HCT116 (cell line): ENCODE measurements around the gene VAV2. TPM values are rescaled to one million over a fixed set of nuclear protein-coding genes. Genes with fewer than 3 reads are reported as not detected.

Experiments
- ATAC-seq: fragments of 200-7000 bp; cut with Tn5 transposase; 2 replicates; pipeline ENCODE4 v1.9.1; 2020; ENCODE audit warnings: mild to moderate bottlenecking, moderate library complexity
- BruUV-seq: library from RNA; stranded (reverse); fragments of 400-500 nt; replicated peaks from 2 replicates; lab custom pipeline; 2021; lab: Mats Ljungman, UMichigan
- CTCF ChIA-PET: fragments of 300-600 bp; sonication (Branson Sonifier 250); formaldehyde crosslinking; loops from one replicate; lab custom pipeline; 2021; ENCODE audit warnings: antibody characterized with exemption; lab: Charles Lee
- POLR2A ChIA-PET: fragments of 300-600, 350-600 bp; sonication (Branson Sonifier 250); formaldehyde crosslinking; loops from one replicate; lab custom pipeline; 2021; ENCODE audit warnings: antibody characterized with exemption; lab: Charles Lee
- RAD21 ChIA-PET, 2 experiments: fragments of 300-600 bp; sonication (Branson Sonifier 250); formaldehyde crosslinking; loops; one replicate each; lab custom pipeline; 2023; ENCODE audit warnings: low total read pairs in 2 of 2; ENCODE audit not compliant: uncharacterized antibody in 2 of 2, unreplicated experiment in 2 of 2, low non-redundant PET in 1 of 2; lab: Charles Lee
- DNase-seq: peaks from one replicate; pipeline ENCODE4 v3.0.0-alpha.2; 2010; ENCODE audit warnings: low read depth, low spot score
- H2AFZ ChIP-seq: fragments of 200-600 bp; shearing (Covaris generic), sonication (generic); 2 replicates; pipeline ENCODE4 v1.6.1; 2017; ENCODE audit warnings: low read depth, mixed run types, mixed read lengths, antibody characterized with exemption, low read length; ENCODE audit not compliant: poor library complexity, severe bottlenecking
- H3K27ac ChIP-seq: 2 replicates; pipeline ENCODE4 v1.5.1; 2012; ENCODE audit warnings: low read depth, low read length
- H3K27me3 ChIP-seq: fragments of 200-600 bp; sonication (generic); 2 replicates; pipeline ENCODE4 v1.6.1; 2016; ENCODE audit warnings: mixed run types, low read length, mixed read lengths; ENCODE audit not compliant: insufficient read depth
- H3K36me3 ChIP-seq, 2 experiments: fragments of 200-500 bp in 1 of 2; fragments of 200-600 bp in 1 of 2; sonication (Bioruptor generic) in 1 of 2; sonication (generic) in 1 of 2; 2 replicates each; pipeline versions ENCODE4 v1.5.1 to v1.6.1; 2014 to 2016; ENCODE audit warnings: low read length in 2 of 2, inconsistent platforms in 1 of 2, mixed read lengths in 1 of 2, mixed run types in 1 of 2; ENCODE audit not compliant: insufficient read depth in 2 of 2, control insufficient read depth in 1 of 2
- H3K4me1 ChIP-seq, 2 experiments: fragments of 200-600 bp in 1 of 2; sonication (generic) in 1 of 2; 2 replicates each; pipeline versions ENCODE4 v1.5.1 to v1.6.1; 2012 to 2017; ENCODE audit warnings: low read length in 2 of 2, inconsistent platforms in 1 of 2, mild to moderate bottlenecking in 1 of 2, mixed read lengths in 1 of 2, mixed run types in 1 of 2, moderate library complexity in 1 of 2; ENCODE audit not compliant: insufficient read depth in 2 of 2, control insufficient read depth in 1 of 2
- H3K4me2 ChIP-seq: fragments of 200-600 bp; sonication (generic); 2 replicates; pipeline ENCODE4 v1.6.1; 2017; ENCODE audit warnings: mixed run types, low read length, mixed read lengths
- H3K4me3 ChIP-seq, 2 experiments: fragments of 200-600 bp in 1 of 2; sonication (generic) in 1 of 2; replicated peaks in 1 of 2; 2 replicates each; pipeline ENCODE4 v1.5.1; 2011 to 2016; ENCODE audit warnings: low read length in 2 of 2, control low read depth in 1 of 2, low read depth in 1 of 2, mild to moderate bottlenecking in 1 of 2, mixed read lengths in 1 of 2, mixed run types in 1 of 2
- H3K79me2 ChIP-seq: fragments of 200-600 bp; sonication (generic); 2 replicates; pipeline ENCODE4 v1.6.1; 2017; ENCODE audit warnings: mild to moderate bottlenecking, mixed run types, low read length, moderate library complexity, mixed read lengths; ENCODE audit not compliant: insufficient read depth
- H3K9ac ChIP-seq: fragments of 200-600 bp; sonication (generic); 2 replicates; pipeline ENCODE4 v1.6.1; 2016; ENCODE audit warnings: low read length, mixed read lengths
- H3K9me2 ChIP-seq: fragments of 200-600 bp; sonication (generic), shearing (Covaris generic); 2 replicates; pipeline ENCODE4 v1.6.1; 2017; ENCODE audit warnings: mixed run types, mild to moderate bottlenecking, moderate library complexity; ENCODE audit not compliant: insufficient read depth
- H3K9me3 ChIP-seq, 2 experiments: fragments of 200-500 bp in 1 of 2; fragments of 200-600 bp in 1 of 2; sonication (Bioruptor generic) in 1 of 2; sonication (generic) in 1 of 2; 2 replicates each; pipeline ENCODE4 v1.6.1; 2014 to 2017; ENCODE audit warnings: low read length in 2 of 2, mixed read lengths in 2 of 2, inconsistent platforms in 1 of 2, low read depth in 1 of 2, mild to moderate bottlenecking in 1 of 2, mixed run types in 1 of 2, moderate library complexity in 1 of 2; ENCODE audit not compliant: control insufficient read depth in 1 of 2, insufficient read depth in 1 of 2
- H4K20me1 ChIP-seq: fragments of 200-600 bp; sonication (generic), shearing (Covaris generic); 2 replicates; pipeline ENCODE4 v1.6.1; 2017; ENCODE audit warnings: mixed run types, mild to moderate bottlenecking, moderate library complexity; ENCODE audit not compliant: insufficient read depth
- CBX3 ChIP-seq: IDR thresholded peaks from 2 replicates; pipeline ENCODE4 v1.6.1; 2012; ENCODE audit warnings: low read depth
- CTCF ChIP-seq, 3 experiments: fragments of 200-600 bp in 1 of 3; sonication (generic) in 1 of 3; IDR thresholded peaks in 2 of 3; conservative IDR thresholded peaks in 1 of 3; 2 replicates each; pipeline ENCODE4 v1.5.1; 2012 to 2017; ENCODE audit warnings: low read depth in 2 of 3, low read length in 2 of 3, antibody characterized with exemption in 1 of 3, borderline replicate concordance in 1 of 3, control low read depth in 1 of 3, mild to moderate bottlenecking in 1 of 3, mixed read lengths in 1 of 3, mixed run types in 1 of 3, moderate library complexity in 1 of 3; ENCODE audit not compliant: insufficient read depth in 1 of 3
- EGR1 ChIP-seq: IDR thresholded peaks from 2 replicates; pipeline ENCODE4 v1.6.1; 2012; ENCODE audit warnings: low read depth
- ELF1 ChIP-seq: IDR thresholded peaks from 2 replicates; pipeline ENCODE4 v1.6.1; 2012; ENCODE audit warnings: low read depth, borderline replicate concordance
- EZH2phosphoT487 ChIP-seq: fragments of 200-600 bp; IDR thresholded peaks from 2 replicates; pipeline ENCODE4 v1.6.1; 2018; ENCODE audit warnings: antibody characterized with exemption, borderline replicate concordance
- FOSL1 ChIP-seq: IDR thresholded peaks from 2 replicates; pipeline ENCODE4 v1.6.1; 2012; ENCODE audit warnings: low read depth
- JUND ChIP-seq: IDR thresholded peaks from 2 replicates; pipeline ENCODE4 v1.6.1; 2012
- MAX ChIP-seq: IDR thresholded peaks from 2 replicates; pipeline ENCODE4 v1.6.1; 2012
- POLR2AphosphoS5 ChIP-seq: IDR thresholded peaks from 2 replicates; pipeline ENCODE4 v1.6.1; 2011; ENCODE audit warnings: mild to moderate bottlenecking, low read depth, low read length, moderate library complexity
- RAD21 ChIP-seq: IDR thresholded peaks from 2 replicates; pipeline ENCODE4 v1.6.1; 2012; ENCODE audit warnings: low read depth, mild to moderate bottlenecking
- REST ChIP-seq: IDR thresholded peaks from 2 replicates; pipeline ENCODE4 v1.6.1; 2012; ENCODE audit warnings: low read depth
- ZBTB33 ChIP-seq: IDR thresholded peaks from 2 replicates; pipeline ENCODE4 v1.6.1; 2011; ENCODE audit warnings: mild to moderate bottlenecking, low read length, moderate library complexity; ENCODE audit not compliant: insufficient replicate concordance; ENCODE audit errors: extremely low read depth
- ZFX ChIP-seq: fragments of 450-650 bp; IDR thresholded peaks from 2 replicates; pipeline ENCODE4 v1.6.1; 2017
- ZNF274 ChIP-seq: fragments of 200-500 bp; sonication (Bioruptor generic); IDR thresholded peaks from 2 replicates; pipeline ENCODE4 v1.6.1; 2014; ENCODE audit warnings: mild to moderate bottlenecking, low read depth, low read length, inconsistent platforms
- intact Hi-C: fragments of 100-400 bp; cut with micrococcal nuclease; formaldehyde crosslinking; loops from 2 replicates; pipeline ENCODE4 v1.10.0; 2022
- total RNA-seq: library from RNA; stranded (reverse); gene quantifications from one replicate; pipeline ENCODE4 v1.2.1, GENCODE V29; 2021; ENCODE audit not compliant: unreplicated experiment

Gene VAV2
- total RNA-seq, 1 experiment from 2014 or later: 33.2 TPM

GRCh38 chr9:133772581-133772980 is 219.5 kb downstream of the VAV2 start:
- intact Hi-C loops: no loop called here
- DNase-seq (no peak), ATAC-seq (no peak)
- H3K9ac ChIP-seq: no peak overlapping the region
- no peak overlapping the region for H2AFZ ChIP-seq
- H3K9me2 ChIP-seq: no peaks in the 10 kb centered on the region
- no peaks in the 10 kb centered on the region for H3K79me2 ChIP-seq
- no TSS peak for BruUV-seq
- no peak overlapping the region for H3K4me3 ChIP-seq
- H4K20me1 ChIP-seq: no peaks in the 10 kb centered on the region
- POLR2A ChIA-PET: no interaction called here
- H3K36me3 ChIP-seq: peaks cover 5 to 32% of the 10 kb centered on the region in 2 experiments
- RAD21 ChIA-PET: no interaction called here
- no peaks in the 10 kb centered on the region for H3K27me3 ChIP-seq
- H3K9me3 ChIP-seq: peaks cover 5 to 13% of the 10 kb centered on the region in 2 experiments; a peak in 2 of 4 replicates
- H3K4me1 ChIP-seq: no peaks in the 10 kb centered on the region
- H3K4me2 ChIP-seq: no peak overlapping the region
- TF ChIP-seq ZFX: no peak
- TF ChIP-seq MAX: no peak
- TF ChIP-seq ELF1: no peak
- no peak for TF ChIP-seq FOSL1
- no peak for TF ChIP-seq ZNF274
- TF ChIP-seq RAD21: no peak
- TF ChIP-seq POLR2AphosphoS5: no peak
- TF ChIP-seq CBX3: no peak
- no peak for TF ChIP-seq ZBTB33
- no peak for TF ChIP-seq CTCF (IDR thresholded peaks at IDR 0.05 in 2 of 3, conservative IDR thresholded peaks at IDR 0.05 in 1 of 3; ENCODE audit: borderline replicate concordance in 1 of 3, insufficient read depth in 1 of 3, low read depth in 2 of 3, low read length in 2 of 3)
- TF ChIP-seq EZH2phosphoT487: no peak
- no peak for TF ChIP-seq REST
- no peak for TF ChIP-seq EGR1
- no peak for TF ChIP-seq JUND
- CTCF ChIA-PET: interaction anchor here (1.8 kb wide), 1 partner anchor 10 kb away, joined by 7 read pairs; no protein-coding TSS in a partner anchor
- no peak overlapping the region for H3K27ac ChIP-seq
